OCI-LY7 (cell line): Measurements from ENCODE around the gene AGMO. TPM values are rescaled to one million over a fixed set of nuclear protein-coding genes. Genes with fewer than 3 reads are reported as not detected.
"Not testable (repeated sequence)": the region's sequence is repeated elsewhere in the genome, so short reads cannot be mapped to it uniquely, and the experiment has no call there.

Experiments
- BruUV-seq: library from RNA; stranded (reverse); fragments of 400-500 nt; replicated peaks from 2 replicates; lab custom pipeline; 2021; lab: Mats Ljungman, UMichigan
- CTCF ChIA-PET: fragments of 300-600 bp; sonication (Branson Sonifier 250); formaldehyde crosslinking; loops from one replicate; lab custom pipeline; 2022; ENCODE audit warnings: antibody characterized with exemption; ENCODE audit not compliant: unreplicated experiment; lab: Charles Lee
- POLR2A ChIA-PET: fragments of 300-600 bp; sonication (Branson Sonifier 250); formaldehyde crosslinking; loops from one replicate; lab custom pipeline; 2022; ENCODE audit warnings: antibody characterized with exemption; lab: Charles Lee
- DNase-seq: peaks from one replicate; pipeline ENCODE4 v3.0.0-alpha.2; 2015; ENCODE audit warnings: low spot score
- H2AFZ ChIP-seq: fragments of 200-600 bp; sonication (generic), shearing (Covaris generic); 2 replicates; pipeline ENCODE4 v1.6.1; 2014; ENCODE audit warnings: mild to moderate bottlenecking, antibody characterized with exemption, low read length, moderate library complexity
- H3K27ac ChIP-seq: fragments of 200-600 bp; sonication (generic); 2 replicates; pipeline ENCODE4 v1.5.1; 2014; ENCODE audit warnings: mixed run types, low read depth, mild to moderate bottlenecking, moderate library complexity, low read length, inconsistent platforms; ENCODE audit not compliant: poor library complexity, severe bottlenecking
- H3K36me3 ChIP-seq: fragments of 200-600 bp; sonication (generic); 2 replicates; pipeline ENCODE4 v1.6.1; 2014; ENCODE audit warnings: mild to moderate bottlenecking, antibody characterized with exemption, low read length, moderate library complexity, mixed read lengths; ENCODE audit not compliant: insufficient read depth
- H3K4me1 ChIP-seq: fragments of 200-600 bp; sonication (generic); 2 replicates; pipeline ENCODE4 v1.5.1; 2014; ENCODE audit warnings: mild to moderate bottlenecking, low read length; ENCODE audit not compliant: insufficient read depth, poor library complexity, severe bottlenecking
- H3K4me2 ChIP-seq: fragments of 200-600 bp; sonication (generic); 2 replicates; pipeline ENCODE4 v1.6.1; 2014; ENCODE audit warnings: mild to moderate bottlenecking, low read length
- H3K4me3 ChIP-seq: fragments of 200-600 bp; sonication (generic); 2 replicates; pipeline ENCODE4 v1.5.1; 2014; ENCODE audit warnings: mild to moderate bottlenecking, low read depth, low read length; ENCODE audit not compliant: poor library complexity, severe bottlenecking
- H3K79me2 ChIP-seq: fragments of 200-600 bp; sonication (generic); 2 replicates; pipeline ENCODE4 v1.6.1; 2016; ENCODE audit warnings: low read depth, mild to moderate bottlenecking, low read length, moderate library complexity, mixed read lengths; ENCODE audit not compliant: insufficient read depth
- H3K9me2 ChIP-seq: fragments of 200-600 bp; sonication (generic); 2 replicates; pipeline ENCODE4 v1.6.1; 2016; ENCODE audit warnings: mild to moderate bottlenecking, low read length, mixed read lengths; ENCODE audit not compliant: insufficient read depth
- H3K9me3 ChIP-seq: fragments of 200-600 bp; sonication (generic); 2 replicates; pipeline ENCODE4 v1.6.1; 2014; ENCODE audit warnings: mild to moderate bottlenecking, mixed run types, low read length, mixed read lengths
- H4K20me1 ChIP-seq: fragments of 200-600 bp; sonication (generic); 2 replicates; pipeline ENCODE4 v1.6.1; 2014; ENCODE audit warnings: mild to moderate bottlenecking, antibody characterized with exemption, low read length, moderate library complexity, mixed read lengths; ENCODE audit not compliant: insufficient read depth
- EZH2phosphoT487 ChIP-seq: fragments of 200-600 bp; sonication (generic); IDR thresholded peaks from 2 replicates; pipeline ENCODE4 v1.6.1; 2018; ENCODE audit warnings: low read depth, borderline replicate concordance, mild to moderate bottlenecking, mixed run types, antibody characterized with exemption, low read length, moderate library complexity, mixed read lengths
- intact Hi-C: fragments of 100-400 bp; cut with micrococcal nuclease; formaldehyde crosslinking; loops from one replicate; pipeline ENCODE4 v1.10.0; 2022; ENCODE audit not compliant: unreplicated experiment
- total RNA-seq, 2 experiments: library from RNA; depleted of rRNA in 1 of 2; stranded (reverse); fragments of >200 nt in 1 of 2; shearing (Covaris generic) in 1 of 2; gene quantifications; 2 replicates each; pipeline ENCODE4 v1.2.3, GENCODE V29; 2014 to 2022
- TF ChIP-seq, protein P1 (sequence below): fragments of 200-600 bp; sonication (generic); conservative IDR thresholded peaks from 2 replicates; pipeline ENCODE4 v1.5.1; 2014; ENCODE audit warnings: mild to moderate bottlenecking, antibody characterized with exemption, low read length, moderate library complexity, mixed read lengths

The AGMO gene
- total RNA-seq, 2 experiments from 2014 or later = not detected

GRCh38 chr7:15554081-15554480, 7.7 kb downstream of the AGMO start:
- H3K79me2 ChIP-seq = no peaks in the 10 kb centered on the region
- no peaks in the 10 kb centered on the region for H3K9me3 ChIP-seq
- H3K36me3 ChIP-seq = no peaks in the 10 kb centered on the region
- H3K27ac ChIP-seq = no peak overlapping the region
- H3K9me2 ChIP-seq = no peaks in the 10 kb centered on the region
- no peak overlapping the region for H3K4me3 ChIP-seq
- ChIA-PET CTCF (no interaction called here), POLR2A (no interaction called here)
- H3K4me2 ChIP-seq = no peak overlapping the region
- H3K4me1 ChIP-seq = no peaks in the 10 kb centered on the region
- H2AFZ ChIP-seq = no peak overlapping the region
- DNase-seq = no peak
- no peaks in the 10 kb centered on the region for H4K20me1 ChIP-seq
- no TSS peak for BruUV-seq
- no peak for TF ChIP-seq EZH2phosphoT487
- TF ChIP-seq, protein P1, sequence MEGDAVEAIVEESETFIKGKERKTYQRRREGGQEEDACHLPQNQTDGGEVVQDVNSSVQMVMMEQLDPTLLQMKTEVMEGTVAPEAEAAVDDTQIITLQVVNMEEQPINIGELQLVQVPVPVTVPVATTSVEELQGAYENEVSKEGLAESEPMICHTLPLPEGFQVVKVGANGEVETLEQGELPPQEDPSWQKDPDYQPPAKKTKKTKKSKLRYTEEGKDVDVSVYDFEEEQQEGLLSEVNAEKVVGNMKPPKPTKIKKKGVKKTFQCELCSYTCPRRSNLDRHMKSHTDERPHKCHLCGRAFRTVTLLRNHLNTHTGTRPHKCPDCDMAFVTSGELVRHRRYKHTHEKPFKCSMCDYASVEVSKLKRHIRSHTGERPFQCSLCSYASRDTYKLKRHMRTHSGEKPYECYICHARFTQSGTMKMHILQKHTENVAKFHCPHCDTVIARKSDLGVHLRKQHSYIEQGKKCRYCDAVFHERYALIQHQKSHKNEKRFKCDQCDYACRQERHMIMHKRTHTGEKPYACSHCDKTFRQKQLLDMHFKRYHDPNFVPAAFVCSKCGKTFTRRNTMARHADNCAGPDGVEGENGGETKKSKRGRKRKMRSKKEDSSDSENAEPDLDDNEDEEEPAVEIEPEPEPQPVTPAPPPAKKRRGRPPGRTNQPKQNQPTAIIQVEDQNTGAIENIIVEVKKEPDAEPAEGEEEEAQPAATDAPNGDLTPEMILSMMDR = no peak
- intact Hi-C loops = no loop called here

GRCh38 chr7:15547320-15547719, 14.5 kb downstream of the AGMO start:
- H3K9me3 ChIP-seq, H3K79me2 ChIP-seq, H4K20me1 ChIP-seq, H3K9me2 ChIP-seq, H3K36me3 ChIP-seq, BruUV-seq, H3K4me2 ChIP-seq, CTCF ChIA-PET, H2AFZ ChIP-seq, H3K27ac ChIP-seq, intact Hi-C loops, H3K4me1 ChIP-seq, DNase-seq, H3K4me3 ChIP-seq: not testable (repeated sequence)
- POLR2A ChIA-PET = interaction anchor here (0.7 kb wide), 1 partner anchor 144 kb away, joined by 3 read pairs; no protein-coding TSS in a partner anchor

- no peaks in the 10 kb centered on the region for H3K79me2 ChIP-seq
- H2AFZ ChIP-seq = no peak overlapping the region
- no TSS peak for BruUV-seq
- H3K4me2 ChIP-seq = no peak overlapping the region
- H3K27ac ChIP-seq = no peak overlapping the region
- no peaks in the 10 kb centered on the region for H3K9me2 ChIP-seq
- no peak overlapping the region for H3K4me3 ChIP-seq
- H3K36me3 ChIP-seq = no peaks in the 10 kb centered on the region
- ChIA-PET CTCF (no interaction called here), POLR2A (no interaction called here)
- no peaks in the 10 kb centered on the region for H4K20me1 ChIP-seq
- intact Hi-C loops = no loop called here
- no peaks in the 10 kb centered on the region for H3K4me1 ChIP-seq
- TF ChIP-seq, protein P1 = no peak
- no peak for TF ChIP-seq EZH2phosphoT487
- no peak for DNase-seq
- no peaks in the 10 kb centered on the region for H3K9me3 ChIP-seq
Measured at GRCh38 chr7:15546272-15546792, 15.5 kb downstream of the AGMO start.
